Effector CD4-positive, alpha-beta T cell (primary cell): Measurements from ENCODE around the gene SOCS3.
"Not testable (repeated sequence)": the region's sequence is repeated elsewhere in the genome, so short reads cannot be mapped to it uniquely, and the experiment has no call there.

Experiments used
- DNase-seq: peaks from one replicate; pipeline ENCODE4 v3.0.0-alpha.2; 2020

Gene SOCS3

GRCh38 chr17:78325076-78325687, 34.7 kb downstream of the SOCS3 start:
- DNase-seq, result no peak

DNA sequence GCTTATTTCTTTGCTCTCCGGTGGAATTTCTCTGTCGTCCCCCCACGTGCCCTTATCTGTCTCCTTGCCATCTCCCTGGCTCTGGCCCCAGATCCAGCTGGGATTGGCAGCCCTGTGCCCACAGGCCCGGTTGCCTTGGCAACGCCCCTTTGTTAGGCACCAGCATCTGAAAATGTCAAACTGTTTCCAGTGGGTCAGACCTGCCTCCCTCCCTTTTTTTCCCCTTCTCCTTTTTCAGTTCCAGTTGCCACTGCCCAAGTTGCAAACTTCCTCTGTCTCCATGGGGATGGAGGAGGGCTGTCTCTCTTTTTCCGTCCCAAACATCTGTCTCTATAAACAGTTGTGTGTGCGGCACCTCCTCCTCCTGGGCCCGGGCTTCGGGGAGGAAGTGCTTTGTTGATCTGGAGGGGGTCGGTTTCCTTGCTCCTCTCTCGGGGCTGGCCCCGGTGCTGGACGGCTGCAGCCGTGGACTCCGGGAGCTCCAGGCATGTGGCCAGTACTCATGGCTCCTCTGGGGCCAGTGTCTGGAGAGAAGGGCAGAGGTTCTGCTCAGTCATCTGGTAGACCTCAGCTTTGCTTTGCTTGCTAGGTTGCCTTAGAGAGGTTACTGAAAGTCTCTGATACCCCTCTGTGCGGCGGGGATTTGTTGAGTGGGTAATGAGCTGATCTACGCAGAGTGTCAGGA, 35.3 kb downstream of the SOCS3 start:
- no peak for DNase-seq

GRCh38 chr17:78323826-78324390, 36.0 kb downstream of the SOCS3 start:
- no peak for DNase-seq

DNA sequence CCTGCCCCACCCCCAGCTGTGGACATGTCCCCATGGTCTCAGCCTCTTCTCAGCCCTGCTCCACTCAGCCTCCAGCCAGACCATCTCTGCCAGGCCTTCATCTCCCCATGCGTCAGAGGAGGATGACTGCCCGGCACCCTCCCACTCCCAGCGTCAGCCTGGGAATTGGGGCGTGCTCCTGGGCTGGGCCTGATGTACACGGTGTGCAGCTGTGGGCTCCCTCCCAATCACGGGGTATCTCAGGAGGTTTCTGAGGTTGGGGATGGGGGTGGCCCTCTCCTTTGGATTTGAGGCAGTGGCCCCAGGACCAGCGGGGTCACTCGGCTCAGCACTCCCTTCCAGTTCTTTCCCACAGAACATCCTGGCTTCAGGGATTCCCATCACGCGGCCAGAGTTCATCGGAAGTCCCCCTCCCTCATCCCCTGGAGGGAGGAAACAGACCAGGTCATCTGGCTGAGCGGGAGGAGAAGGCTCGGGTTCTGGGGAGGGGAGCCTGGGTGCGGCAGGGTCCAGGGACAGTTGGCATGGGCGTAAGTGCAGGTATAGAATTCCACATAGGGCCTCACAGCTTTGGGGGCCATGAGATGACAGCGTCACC, 36.9 kb downstream of the SOCS3 start:
- no peak for DNase-seq

DNA sequence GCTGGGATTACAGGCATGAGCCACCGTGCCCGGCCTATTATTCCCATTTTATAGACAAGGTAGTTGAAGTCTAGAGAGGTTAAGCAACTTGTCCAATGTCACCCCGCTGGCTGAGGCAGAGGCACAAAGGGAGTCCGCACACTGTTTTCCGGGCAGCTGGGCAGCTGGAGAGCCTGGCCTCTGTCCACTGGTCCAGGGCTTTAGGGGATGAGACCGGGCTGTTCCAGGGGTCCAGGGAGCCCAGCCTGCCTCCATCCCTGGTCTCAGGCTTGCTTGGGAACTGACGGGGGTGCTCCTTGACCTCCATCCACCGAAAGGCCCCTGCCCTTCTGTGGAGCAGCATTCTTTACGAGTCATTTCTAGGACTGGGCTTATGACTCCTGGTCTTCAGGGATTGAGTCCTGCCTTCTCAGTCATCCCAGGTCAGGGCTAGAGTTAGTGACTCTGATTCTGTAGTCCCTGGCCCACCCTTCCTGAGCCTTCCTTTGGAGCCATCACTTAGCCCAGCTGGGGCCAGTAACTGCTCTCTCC, 37.5 kb downstream of the SOCS3 start:
- DNase-seq, result no peak

- no peak for DNase-seq
Observed at GRCh38 chr17:78318843-78319242, 41.0 kb downstream of the SOCS3 start.

- DNase-seq, result no peak
Observed at GRCh38 chr17:78318407-78318806, 41.5 kb downstream of the SOCS3 start.

DNA sequence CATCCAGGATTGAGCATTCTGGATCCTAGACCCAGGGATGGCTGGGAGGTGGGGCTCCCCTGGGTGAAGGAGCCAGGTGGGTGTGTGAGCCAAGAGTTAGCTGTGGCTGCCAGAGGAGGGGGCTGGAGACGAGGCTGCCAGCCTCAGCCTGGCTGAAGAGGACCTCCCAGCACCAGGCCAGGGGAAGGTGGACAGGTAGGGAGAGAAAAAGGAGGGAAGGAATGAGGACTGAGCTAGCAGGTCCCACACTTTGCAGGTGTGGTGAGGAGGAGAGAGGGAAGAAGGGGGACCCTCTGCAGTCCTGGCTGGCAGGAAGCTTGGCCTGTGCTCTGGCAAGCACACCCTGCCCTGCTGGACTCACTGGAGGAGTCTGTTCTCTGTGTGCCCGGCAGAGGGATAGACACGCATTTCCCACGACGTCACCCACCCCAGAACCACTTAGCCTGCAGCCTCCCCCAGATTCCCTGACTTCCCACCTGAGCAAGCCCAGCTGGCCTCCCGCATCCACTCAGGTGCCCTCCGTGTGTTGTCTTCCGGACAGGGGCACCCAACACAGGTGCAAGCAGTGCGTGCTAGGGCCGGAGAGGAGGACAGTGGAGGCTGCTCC, 42.0 kb downstream of the SOCS3 start:
- no peak for DNase-seq

DNA sequence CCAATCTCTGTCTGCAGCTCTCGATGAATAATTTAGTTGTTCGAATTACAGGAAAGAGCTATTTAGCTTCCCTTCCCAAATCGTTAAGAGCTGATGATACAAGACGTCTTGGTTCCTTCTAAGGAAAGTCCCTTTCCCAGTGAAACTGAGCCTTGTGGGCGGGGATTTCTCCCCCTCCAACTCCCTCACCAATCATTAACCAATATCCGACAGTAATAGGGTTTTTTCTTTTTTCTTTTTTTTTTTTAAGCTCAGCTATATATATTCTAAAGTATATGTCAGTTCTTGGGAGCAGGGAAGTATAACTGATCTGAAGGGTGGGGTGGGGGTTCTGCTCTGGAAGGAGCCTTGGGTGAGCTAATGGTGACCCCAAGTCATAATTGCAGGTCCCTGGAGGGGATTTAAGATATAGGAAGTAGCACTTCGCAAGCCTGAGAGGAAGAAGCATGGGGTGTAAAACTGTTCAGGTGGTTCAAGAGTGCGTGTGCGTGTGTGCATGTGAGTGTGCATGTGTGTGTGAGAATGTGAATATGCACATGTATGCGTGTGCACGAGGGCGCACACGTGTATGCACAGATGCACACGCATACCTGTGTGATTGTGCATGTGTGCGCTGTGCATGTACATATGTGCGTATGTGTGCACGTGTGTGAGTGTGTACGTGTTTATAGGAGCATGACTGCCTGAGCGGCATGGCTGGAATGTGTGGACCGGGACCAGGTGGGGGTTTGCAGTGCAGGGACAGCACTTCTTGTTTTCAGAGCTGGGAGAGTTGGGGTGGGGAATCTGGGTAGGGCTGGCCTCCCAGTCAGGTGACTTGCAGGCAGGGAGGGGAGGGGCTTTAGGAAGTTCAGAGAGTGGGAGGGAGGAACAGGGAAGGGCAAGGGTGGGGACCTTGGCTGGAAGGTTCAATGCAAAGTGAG, 42.7 kb downstream of the SOCS3 start:
- DNase-seq, result no peak

DNA sequence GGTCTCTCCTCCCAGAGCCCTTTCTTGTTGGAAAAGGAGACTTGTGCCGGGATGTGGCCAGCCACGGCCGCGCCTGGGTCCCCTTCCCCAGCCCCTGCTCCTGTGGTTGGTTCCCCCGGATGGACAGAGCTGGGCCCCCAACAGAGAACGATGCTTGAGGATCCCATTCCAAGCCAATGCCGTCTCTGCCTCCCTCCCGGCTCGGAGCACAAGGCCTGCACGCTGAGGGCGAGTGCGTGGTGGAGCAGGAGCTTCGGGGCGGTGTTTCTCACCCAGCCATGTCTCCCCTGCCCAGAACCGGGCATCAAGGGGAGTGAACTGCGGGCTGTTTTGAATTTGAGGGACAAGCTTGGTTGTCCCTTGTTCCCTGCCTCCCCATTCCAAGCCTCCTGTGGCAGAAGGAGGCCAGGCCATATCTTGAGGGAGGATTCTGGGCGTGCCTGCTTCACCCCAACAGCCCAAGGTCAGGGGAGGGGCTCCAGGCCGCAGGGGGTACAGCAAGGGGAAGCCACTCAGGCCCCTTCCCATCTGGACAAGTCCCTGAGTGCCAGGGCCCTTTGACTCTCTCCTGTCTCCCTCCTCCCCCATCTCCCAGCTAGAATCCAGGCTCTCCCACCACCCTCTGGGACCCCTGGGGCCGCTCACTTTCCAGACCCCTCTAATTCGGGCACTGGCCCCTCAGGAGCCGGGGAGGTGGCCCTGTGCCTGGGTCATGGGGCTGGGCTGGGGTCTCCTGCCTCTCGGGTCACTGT, 43.6 kb downstream of the SOCS3 start:
- no peak for DNase-seq

GRCh38 chr17:78315355-78316114, 44.3 kb downstream of the SOCS3 start:
- DNase-seq, result peak; percentile 30

GRCh38 chr17:78314683-78315354, 45.1 kb downstream of the SOCS3 start:
- no peak for DNase-seq

DNA sequence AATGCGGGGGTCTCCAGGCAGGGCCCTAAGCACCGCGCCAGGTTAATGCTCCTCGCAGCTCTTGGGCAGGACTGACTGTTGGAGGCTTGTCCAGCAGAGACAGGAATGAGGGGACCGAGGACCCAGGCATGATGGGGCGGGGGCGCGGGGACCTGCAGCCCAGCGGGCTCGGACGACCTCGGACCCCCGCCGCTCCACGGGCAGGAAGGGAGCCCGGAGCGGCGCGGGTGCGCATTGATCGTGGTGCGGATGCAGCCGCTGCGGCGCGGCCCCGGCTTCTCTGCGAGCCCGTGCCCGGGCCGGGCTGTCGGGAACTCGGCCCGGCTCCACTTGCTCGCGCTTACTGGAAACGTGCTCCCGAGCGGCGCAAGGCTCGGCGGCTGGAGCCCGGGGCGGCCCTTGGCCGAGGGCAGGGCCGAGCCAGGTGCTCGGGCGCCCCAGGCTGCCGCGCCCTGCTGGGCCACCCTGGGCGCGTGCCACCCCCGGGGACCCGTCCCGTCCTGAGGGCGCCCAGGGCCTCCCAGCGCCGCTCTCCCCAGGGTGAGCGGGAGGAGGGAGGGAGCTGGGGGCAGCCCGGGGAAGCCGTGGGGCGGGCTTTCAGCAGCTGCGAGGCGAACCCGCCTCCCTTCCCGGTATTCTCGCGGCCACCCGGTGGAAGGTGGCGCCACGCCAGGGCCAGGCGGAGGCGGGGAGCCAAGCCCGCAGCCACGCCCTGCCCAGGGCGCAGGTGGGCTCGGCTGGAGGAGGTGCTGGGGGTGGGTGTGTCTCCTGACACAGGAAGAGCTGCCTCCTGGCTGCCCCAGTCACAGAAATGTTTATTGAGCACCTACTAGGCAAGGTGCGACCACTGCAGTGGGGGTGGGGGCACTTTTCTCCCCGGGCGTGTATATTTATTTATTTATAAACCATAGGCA, 45.9 kb downstream of the SOCS3 start:
- DNase-seq, result peak; percentile 47

GRCh38 chr17:78309659-78310255, 50.1 kb downstream of the SOCS3 start:
- not testable (repeated sequence) for DNase-seq

DNA sequence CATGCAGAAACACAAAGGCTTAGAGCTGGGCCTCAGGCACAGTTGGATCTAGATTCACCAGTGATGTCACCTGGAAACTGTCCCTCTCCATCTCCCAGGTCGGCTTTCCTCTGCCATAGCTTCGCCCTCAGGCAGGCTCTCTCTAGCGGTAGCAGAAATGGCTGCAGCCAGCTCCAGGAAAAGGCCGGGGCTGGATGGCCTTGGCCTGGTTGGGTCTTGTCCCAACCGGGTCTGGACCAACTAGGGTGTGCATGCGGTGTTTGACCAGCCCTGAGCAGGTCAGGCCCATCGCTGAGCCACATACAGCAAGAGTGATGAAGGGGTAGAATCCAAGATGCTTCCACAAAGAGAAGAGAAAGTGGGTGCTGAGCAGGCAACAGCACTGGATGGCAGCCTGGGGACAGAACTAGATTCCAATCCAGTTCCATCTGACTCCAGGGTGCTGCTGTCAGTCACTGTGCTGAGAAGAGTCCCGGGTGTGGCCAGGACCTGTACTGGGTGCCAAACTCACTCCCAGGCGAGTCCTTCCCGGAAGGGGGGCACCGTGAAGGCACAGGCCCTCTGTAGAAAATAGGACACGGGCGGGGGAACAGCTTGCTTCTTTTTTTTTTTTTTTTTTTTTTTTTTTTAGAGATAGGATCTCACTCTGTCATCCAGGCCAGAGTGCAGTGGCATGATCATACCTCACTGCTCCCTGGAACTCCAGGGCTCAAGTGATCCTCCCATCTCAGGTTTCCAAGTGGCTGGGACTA, 51.8 kb downstream of the SOCS3 start:
- no peak for DNase-seq

DNA sequence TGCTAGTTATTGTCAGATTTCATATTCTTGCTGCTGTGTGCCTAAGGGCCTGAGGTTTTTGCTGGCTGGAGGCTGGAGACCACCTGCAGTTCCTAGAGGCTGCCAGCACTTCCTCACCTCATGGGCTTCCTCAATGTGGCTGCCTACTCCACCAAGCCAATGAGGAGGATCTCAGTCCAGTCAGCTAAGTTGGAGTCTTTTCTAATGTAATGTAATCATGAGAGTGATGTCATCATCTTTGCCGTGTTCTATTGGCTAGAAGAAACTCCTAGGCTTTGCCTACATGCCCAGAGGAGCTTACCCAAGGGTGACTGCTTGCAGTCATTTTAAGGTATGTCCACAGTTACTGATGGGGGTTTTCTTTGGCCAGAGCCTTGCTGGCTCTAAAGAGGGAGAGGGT, 53.0 kb downstream of the SOCS3 start:
- DNase-seq, result no peak
